SK-N-SH treated with all-trans-retinoic acid at 6 μM for 48 hours (cell line): ENCODE results near the gene MYO16.

Experiments used
- ATAC-seq: fragments of 200-7000 bp; cut with Tn5 transposase; 3 replicates; pipeline ENCODE4 v1.9.1; 2020; ENCODE audit warnings: mild to moderate bottlenecking, moderate library complexity
- ARNTL ChIP-seq: fragments of 450-650 bp; formaldehyde crosslinking; IDR thresholded peaks from 2 replicates; pipeline ENCODE4 v1.5.0; 2020; ENCODE audit warnings: low read depth, mild to moderate bottlenecking, moderate library complexity, borderline replicate concordance
- BACH2 ChIP-seq: fragments of 250-450 bp; sonication (Bioruptor Pico); IDR thresholded peaks from 2 replicates; pipeline ENCODE4 v1.9.0; 2021; ENCODE audit warnings: mild to moderate bottlenecking, borderline replicate concordance
- CREB5 ChIP-seq: fragments of 250-450 bp; sonication (Bioruptor Pico); IDR thresholded peaks from 2 replicates; pipeline ENCODE4 v1.5.1; 2020; ENCODE audit warnings: low read depth, mild to moderate bottlenecking, moderate library complexity
- CSDC2 ChIP-seq: fragments of 250-450 bp; sonication (Bioruptor Pico); IDR thresholded peaks from 2 replicates; pipeline ENCODE4 v1.5.0; 2020; ENCODE audit warnings: mild to moderate bottlenecking, moderate library complexity
- CSRNP3 ChIP-seq: fragments of 250-450 bp; sonication (Bioruptor Pico); IDR thresholded peaks from 2 replicates; pipeline ENCODE4 v1.5.1; 2021; ENCODE audit warnings: mild to moderate bottlenecking, moderate library complexity
- ESRRG ChIP-seq: fragments of 250-450 bp; sonication (Bioruptor Pico); IDR thresholded peaks from 2 replicates; pipeline ENCODE4 v1.6.1; 2021; ENCODE audit warnings: mild to moderate bottlenecking
- GLIS3 ChIP-seq: fragments of 250-450 bp; sonication (Bioruptor Pico); IDR thresholded peaks from 2 replicates; pipeline ENCODE4 v1.5.0; 2020; ENCODE audit warnings: mild to moderate bottlenecking, moderate library complexity
- ISL1 ChIP-seq: fragments of 250-450 bp; sonication (Bioruptor Pico); IDR thresholded peaks from 2 replicates; pipeline ENCODE4 v2.1.2; 2022; ENCODE audit warnings: mild to moderate bottlenecking, moderate library complexity
- OSR1 ChIP-seq: fragments of 250-450 bp; sonication (Bioruptor Pico); IDR thresholded peaks from 2 replicates; pipeline ENCODE4 v1.8.0; 2022; ENCODE audit warnings: moderate library complexity, mild to moderate bottlenecking, inconsistent platforms
- PATZ1 ChIP-seq: fragments of 250-450 bp; sonication (Bioruptor Pico); IDR thresholded peaks from 2 replicates; pipeline ENCODE4 v1.8.0; 2020; ENCODE audit warnings: mild to moderate bottlenecking, moderate library complexity, borderline replicate concordance
- POU6F1 ChIP-seq: fragments of 250-450 bp; sonication (Bioruptor Pico); IDR thresholded peaks from 2 replicates; pipeline ENCODE4 v1.8.0; 2021; ENCODE audit warnings: low read depth, mild to moderate bottlenecking, moderate library complexity, borderline replicate concordance
- PPARA ChIP-seq: fragments of 250-450 bp; sonication (Bioruptor Pico); IDR thresholded peaks from 2 replicates; pipeline ENCODE4 v1.5.0; 2020; ENCODE audit warnings: mild to moderate bottlenecking, borderline replicate concordance
- RARB ChIP-seq: fragments of 250-450 bp; sonication (Bioruptor Pico); IDR thresholded peaks from 2 replicates; pipeline ENCODE4 v1.8.0; 2021; ENCODE audit warnings: mild to moderate bottlenecking, moderate library complexity
- SNAI2 ChIP-seq: fragments of 250-450 bp; sonication (Bioruptor Pico); IDR thresholded peaks from 2 replicates; pipeline ENCODE4 v1.5.0; 2020; ENCODE audit warnings: mild to moderate bottlenecking, moderate library complexity
- TCF4 ChIP-seq: fragments of 250-450 bp; sonication (Bioruptor Pico); IDR thresholded peaks from 2 replicates; pipeline ENCODE4 v1.8.0; 2021; ENCODE audit warnings: mild to moderate bottlenecking, moderate library complexity, borderline replicate concordance
- TOX ChIP-seq: fragments of 250-450 bp; sonication (Bioruptor Pico); IDR thresholded peaks from 2 replicates; pipeline ENCODE4 v1.8.0; 2021; ENCODE audit warnings: mild to moderate bottlenecking, moderate library complexity, borderline replicate concordance
- ZC3H10 ChIP-seq: fragments of 250-450 bp; sonication (Bioruptor Pico); IDR thresholded peaks from 2 replicates; pipeline ENCODE4 v1.5.1; 2021; ENCODE audit warnings: mild to moderate bottlenecking, moderate library complexity
- ZFP3 ChIP-seq: fragments of 250-450 bp; sonication (Bioruptor Pico); IDR thresholded peaks from 2 replicates; pipeline ENCODE4 v1.5.0; 2020; ENCODE audit warnings: mild to moderate bottlenecking, moderate library complexity
- ZFP30 ChIP-seq: fragments of 450-650 bp; formaldehyde crosslinking; IDR thresholded peaks from 2 replicates; pipeline ENCODE4 v1.5.0; 2022; ENCODE audit warnings: mild to moderate bottlenecking, moderate library complexity
- ZNF565 ChIP-seq: fragments of 450-650 bp; formaldehyde crosslinking; conservative IDR thresholded peaks from 2 replicates; pipeline ENCODE4 v1.5.0; 2020; ENCODE audit warnings: low read depth, mild to moderate bottlenecking, moderate library complexity
- ZNF70 ChIP-seq: fragments of 450-650 bp; formaldehyde crosslinking; IDR thresholded peaks from 2 replicates; pipeline ENCODE4 v1.5.0; 2020; ENCODE audit warnings: mild to moderate bottlenecking, moderate library complexity
- ZNF8 ChIP-seq: fragments of 450-650 bp; formaldehyde crosslinking; IDR thresholded peaks from 2 replicates; pipeline ENCODE4 v1.5.0; 2020; ENCODE audit warnings: mild to moderate bottlenecking, moderate library complexity

MYO16 gene

GRCh38 chr13:108963846-108964600 lies 334.6 kb downstream of the MYO16 start:
- peak; percentile 19; the same call in 1 of the 3 replicates for ATAC-seq
- TF ChIP-seq CREB5 (CRISPR knock-in tag) (no peak), ISL1 (CRISPR knock-in tag) (peak; percentile 44; the same call in 1 of the 2 replicates)

GRCh38 chr13:108964606-108965005 lies 335.2 kb downstream of the MYO16 start:
- TF ChIP-seq ZNF565 (CRISPR knock-in tag) (no peak), TOX (CRISPR knock-in tag) (no peak), CSRNP3 (CRISPR knock-in tag) (no peak), ZNF70 (no peak), ISL1 (CRISPR knock-in tag) (no peak), OSR1 (CRISPR knock-in tag) (no peak), ARNTL (CRISPR knock-in tag) (no peak), PATZ1 (no peak), SNAI2 (CRISPR knock-in tag) (no peak), ZC3H10 (no peak), POU6F1 (CRISPR knock-in tag) (no peak), PPARA (no peak), ZFP30 (CRISPR knock-in tag) (no peak), GLIS3 (CRISPR knock-in tag) (no peak), CREB5 (CRISPR knock-in tag) (no peak), CSDC2 (CRISPR knock-in tag) (no peak), TCF4 (no peak)
- no peak for ATAC-seq

- no peak for ATAC-seq
- TF ChIP-seq TOX (CRISPR knock-in tag): no peak
- no peak for TF ChIP-seq CSDC2 (CRISPR knock-in tag)
- TF ChIP-seq RARB (CRISPR knock-in tag): no peak
- no peak for TF ChIP-seq OSR1 (CRISPR knock-in tag)
- TF ChIP-seq ZFP30 (CRISPR knock-in tag): no peak
- no peak for TF ChIP-seq ZFP3 (CRISPR knock-in tag)
- TF ChIP-seq SNAI2 (CRISPR knock-in tag): no peak
- TF ChIP-seq ZNF565 (CRISPR knock-in tag): no peak
- no peak for TF ChIP-seq ZNF8
- no peak for TF ChIP-seq PATZ1
- no peak for TF ChIP-seq GLIS3 (CRISPR knock-in tag)
- no peak for TF ChIP-seq TCF4
- no peak for TF ChIP-seq ESRRG (CRISPR knock-in tag)
- no peak for TF ChIP-seq POU6F1 (CRISPR knock-in tag)
- TF ChIP-seq BACH2 (CRISPR knock-in tag): no peak
- TF ChIP-seq, all 23 proteins: peak for 0
Measured at GRCh38 chr13:108967371-108967770, 338.0 kb downstream of the MYO16 start.
